ENCODE results near the gene PRSS8. TPM values are rescaled to one million over a fixed set of nuclear protein-coding genes. Genes with fewer than 3 reads are reported as not detected.

PRSS8 gene
- total and polyA plus RNA-seq, 2 donors (not counting 1 experiment from before 2014, with no cell fraction given): not detected

- Histone ChIP-seq H3K4me1 (ENCODE audit: control insufficient read depth, extremely low read depth, insufficient read depth, low read length) (peaks cover 10% of the 10 kb centered on the region), H3K9me3 (ENCODE audit: control insufficient read depth, insufficient read depth, low read depth, low read length) (no peaks in the 10 kb centered on the region), H3K79me2 (ENCODE audit: control insufficient read depth, insufficient read depth, low read length) (peaks cover 73% of the 10 kb centered on the region), H3K36me3 (ENCODE audit: control insufficient read depth, insufficient read depth, low read length) (peaks cover 36% of the 10 kb centered on the region), H4K20me1 (ENCODE audit: control insufficient read depth, extremely low read depth, insufficient read depth, low read length) (peaks cover 6% of the 10 kb centered on the region), H3K9ac (ENCODE audit: insufficient read depth, low read length) (no peak overlapping the region), H3K27ac (ENCODE audit: insufficient read depth, low read length) (peak overlapping the region; percentile 18), H3K4me2 (ENCODE audit: extremely low read depth, insufficient read depth, low read length) (peak overlapping the region; percentile 93), H3K4me3 (replicated peaks in 1 of 4; ENCODE audit: control extremely low read depth in 1 of 4, insufficient read depth in 1 of 4, low read depth in 3 of 4, low read length in 4 of 4) (peak overlapping the region; percentile 75 to 99 (median 95)), H2AFZ (ENCODE audit: low read length) (no peak overlapping the region), H3K27me3 (ENCODE audit: control insufficient read depth, insufficient read depth, low read length) (no peaks in the 10 kb centered on the region)
- DNase-seq (ENCODE audit: low read depth in 2 of 2): no peak
- no peak for TF ChIP-seq CTCF (conservative IDR thresholded peaks at IDR 0.05 in 1 of 2, IDR thresholded peaks at IDR 0.05 in 1 of 2; ENCODE audit: low read depth in 1 of 2, low read length in 2 of 2)
- no peak for TF ChIP-seq EZH2 (IDR thresholded peaks at IDR 0.05; ENCODE audit: low read length, missing control alignments)
Measured at GRCh38 chr16:31182391-31182790, 46.9 kb upstream of the PRSS8 start.

GRCh38 chr16:31181102-31181830, 45.7 kb upstream of the PRSS8 start:
- Histone ChIP-seq H3K4me1 (ENCODE audit: control insufficient read depth, extremely low read depth, insufficient read depth, low read length) (peaks cover 10% of the 10 kb centered on the region), H2AFZ (ENCODE audit: low read length) (no peak overlapping the region), H3K27me3 (ENCODE audit: control insufficient read depth, insufficient read depth, low read length) (no peaks in the 10 kb centered on the region), H3K27ac (ENCODE audit: insufficient read depth, low read length) (peak overlapping the region; percentile 99), H3K4me2 (ENCODE audit: extremely low read depth, insufficient read depth, low read length) (peak overlapping the region; percentile 87), H3K79me2 (ENCODE audit: control insufficient read depth, insufficient read depth, low read length) (peaks cover 61% of the 10 kb centered on the region), H4K20me1 (ENCODE audit: control insufficient read depth, extremely low read depth, insufficient read depth, low read length) (peaks cover 6% of the 10 kb centered on the region), H3K36me3 (ENCODE audit: control insufficient read depth, insufficient read depth, low read length) (peaks cover 25% of the 10 kb centered on the region), H3K4me3 (replicated peaks in 1 of 4; ENCODE audit: control extremely low read depth in 1 of 4, insufficient read depth in 1 of 4, low read depth in 3 of 4, low read length in 4 of 4) (peak overlapping the region; percentile 75 to 99 (median 95)), H3K9ac (ENCODE audit: insufficient read depth, low read length) (peak overlapping the region; percentile 98), H3K9me3 (ENCODE audit: control insufficient read depth, insufficient read depth, low read depth, low read length) (no peaks in the 10 kb centered on the region)
- DNase-seq (ENCODE audit: low read depth in 2 of 2): peak; percentile 29 to 37
- TF ChIP-seq CTCF (conservative IDR thresholded peaks at IDR 0.05 in 1 of 2, IDR thresholded peaks at IDR 0.05 in 1 of 2; ENCODE audit: low read depth in 1 of 2, low read length in 2 of 2) (no peak), EZH2 (IDR thresholded peaks at IDR 0.05; ENCODE audit: low read length, missing control alignments) (no peak)

GRCh38 chr16:31179747-31180459, 44.4 kb upstream of the PRSS8 start, which contains the start of gene FUS:
TSS of gene FUS (plus strand) at chr16:31180139. CDS start at chr16:31180215, 76 bp downstream.
- peak within 1 kb of the TSS; percentile 99 for H3K27ac ChIP-seq (ENCODE audit: insufficient read depth, low read length)
- peak within 1 kb of the TSS; percentile 99 for H2AFZ ChIP-seq (ENCODE audit: low read length)
- H3K4me1 ChIP-seq (ENCODE audit: control insufficient read depth, extremely low read depth, insufficient read depth, low read length): peaks cover 7% of the 10 kb centered on the region
- H3K9me3 ChIP-seq (ENCODE audit: control insufficient read depth, insufficient read depth, low read depth, low read length): no peaks in the 10 kb centered on the region
- peaks cover 13% of the 10 kb centered on the region for H3K36me3 ChIP-seq (ENCODE audit: control insufficient read depth, insufficient read depth, low read length)
- peak within 1 kb of the TSS; percentile 75 to 99 (median 95) for H3K4me3 ChIP-seq (replicated peaks in 1 of 4; ENCODE audit: control extremely low read depth in 1 of 4, insufficient read depth in 1 of 4, low read depth in 3 of 4, low read length in 4 of 4)
- H3K27me3 ChIP-seq (ENCODE audit: control insufficient read depth, insufficient read depth, low read length): no peaks in the 10 kb centered on the region
- TF ChIP-seq EZH2 (IDR thresholded peaks at IDR 0.05; ENCODE audit: low read length, missing control alignments): no peak
- no peak for TF ChIP-seq CTCF (conservative IDR thresholded peaks at IDR 0.05 in 1 of 2, IDR thresholded peaks at IDR 0.05 in 1 of 2; ENCODE audit: low read depth in 1 of 2, low read length in 2 of 2)
- H3K9ac ChIP-seq (ENCODE audit: insufficient read depth, low read length): peak within 1 kb of the TSS; percentile 98
- DNase-seq (ENCODE audit: low read depth in 2 of 2): peak; percentile 72 to 91
- H4K20me1 ChIP-seq (ENCODE audit: control insufficient read depth, extremely low read depth, insufficient read depth, low read length): peaks cover 6% of the 10 kb centered on the region
- peak within 1 kb of the TSS; percentile 92 for H3K4me2 ChIP-seq (ENCODE audit: extremely low read depth, insufficient read depth, low read length)
- peaks cover 48% of the 10 kb centered on the region for H3K79me2 ChIP-seq (ENCODE audit: control insufficient read depth, insufficient read depth, low read length)

Measured in fibroblast of lung (primary cell).